ENCODE measurements around the gene RBM4. TPM values are rescaled to one million over a fixed set of nuclear protein-coding genes. Genes with fewer than 3 reads are reported as not detected.

RBM4 gene
- total and polyA plus RNA-seq, 2 of the 4 experiments (the other 2 are of a cell fraction), result 165 to 198 TPM

- Histone ChIP-seq H4K20me1 (ENCODE audit: insufficient read depth, low read length) (no peaks in the 10 kb centered on the region), H2BK15ac (ENCODE audit: low read depth, low read length) (no peak overlapping the region), H2BK5ac (ENCODE audit: low read depth, low read length, poor library complexity, severe bottlenecking) (no peak overlapping the region), H3K14ac (replicated peaks; ENCODE audit: low read depth, low read length) (no peak overlapping the region), H2AK9ac (replicated peaks; ENCODE audit: low read depth, low read length, poor library complexity) (no peak overlapping the region), H2AK5ac (ENCODE audit: low read depth, low read length) (no peak overlapping the region), H3K4me3 (ENCODE audit: insufficient read depth, low read depth, low read length) (no peak overlapping the region), H3K27ac (ENCODE audit: insufficient read depth, low read length) (no peak overlapping the region), H3K9me1 (ENCODE audit: insufficient read depth, low read length) (no peaks in the 10 kb centered on the region), H3K4me1 (ENCODE audit: control insufficient read depth, insufficient read depth, low read length) (no peaks in the 10 kb centered on the region), H3K56ac (ENCODE audit: extremely low read depth, insufficient read depth, low read length) (no peak overlapping the region), H3K9ac (ENCODE audit: low read depth, low read length) (no peak overlapping the region), H3K79me1 (ENCODE audit: low read depth in 1 of 2, low read length in 2 of 2) (no peaks in the 10 kb centered on the region), H3K27me3 (ENCODE audit: control insufficient read depth, insufficient read depth, low read length) (no peaks in the 10 kb centered on the region; the same call in 1 of the 2 replicates), H3K23ac (ENCODE audit: low read depth, low read length) (no peak overlapping the region), H4K8ac (ENCODE audit: low read depth in 2 of 2, low read length in 2 of 2) (no peak overlapping the region), H3K9me3 (ENCODE audit: control insufficient read depth, insufficient read depth, low read length) (no peaks in the 10 kb centered on the region), H4K5ac (ENCODE audit: low read depth, low read length) (no peak overlapping the region), H2AFZ (replicated peaks; ENCODE audit: low read length, poor library complexity) (peak overlapping the region; percentile 23), H2BK20ac (ENCODE audit: low read depth, low read length) (no peak overlapping the region), H3K18ac (ENCODE audit: low read depth, low read length) (no peak overlapping the region), H3K36me3 (ENCODE audit: control insufficient read depth, insufficient read depth, low read length) (no peaks in the 10 kb centered on the region), H2BK120ac (ENCODE audit: low read depth, low read length) (no peak overlapping the region), H3K4ac (ENCODE audit: low read depth, low read length) (no peak overlapping the region), H4K91ac (ENCODE audit: insufficient read depth, low read depth, low read length) (no peak overlapping the region), H3K4me2 (ENCODE audit: low read depth, low read length) (no peak overlapping the region)
- ChIA-PET CTCF (no interaction called here), POLR2A (ENCODE audit: unreplicated experiment) (interaction anchor here (0.6 kb wide), 1 partner anchor 142 kb away, joined by 3 read pairs; no protein-coding TSS in a partner anchor)
- TF ChIP-seq POLR2A (IDR thresholded peaks at IDR 0.05; ENCODE audit: low read depth, low read length) (no peak), MAFK (IDR thresholded peaks at IDR 0.05; ENCODE audit: low read depth, low read length) (no peak), CHD1 (IDR thresholded peaks at IDR 0.05; ENCODE audit: low read depth, low read length) (no peak), BHLHE40 (IDR thresholded peaks at IDR 0.05; ENCODE audit: low read depth, low read length) (no peak)
- in situ Hi-C loops (cut with MboI; ENCODE audit: low sequenced_read_pairs) (loop anchor here (5.0 kb wide), 2 partner anchors 139 to 284 kb away; partner anchors contain the start of gene C11orf86), intact Hi-C loops (cut with micrococcal nuclease) (no loop called here), dilution Hi-C loops (cut with HindIII; ENCODE audit: low sequenced_read_pairs, unreplicated experiment) (no loop called here)
- DNase-seq (no peak), ATAC-seq (ENCODE audit: low read depth) (no peak)
- WGBS, 2 experiments (ENCODE audit: extremely low coverage in 2 of 2, insufficient read length in 1 of 2), result 88% methylated on average over 12 of the region's 20 CpGs; no CpG with 5 or more reads in 1 of the 2 experiments
- no TSS peak for BruUV-seq (replicated peaks)
These were observed 54.4 kb downstream of the RBM4 start for GRCh38 chr11:66692871-66693331.
